Colonic mucosa (tissue), 4 donors: ENCODE data around the gene RAET1G. TPM values are rescaled to one million over a fixed set of nuclear protein-coding genes. Genes with fewer than 3 reads are reported as not detected.
"Not testable (repeated sequence)": the region's sequence is repeated elsewhere in the genome, so short reads cannot be mapped to it uniquely, and the experiment has no call there.

Source experiments
- DNase-seq: peaks from one replicate; pipeline ENCODE4 v3.0.0-alpha.2; 2020
- H3K27ac ChIP-seq: fragments of 200-600 bp; one replicate; pipeline ENCODE4 v1.8.0; 2021
- H3K27me3 ChIP-seq: fragments of 200-600 bp; one replicate; pipeline ENCODE4 v1.8.0; 2021
- H3K36me3 ChIP-seq: fragments of 200-600 bp; one replicate; pipeline ENCODE4 v1.8.0; 2021
- H3K4me1 ChIP-seq: fragments of 200-600 bp; one replicate; pipeline ENCODE4 v1.8.0; 2021; ENCODE audit warnings: mild to moderate bottlenecking
- H3K4me3 ChIP-seq: fragments of 200-600 bp; one replicate; pipeline ENCODE4 v1.8.0; 2021
- H3K9ac ChIP-seq, 2 donors: one replicate each; pipeline ENCODE4 v1.7.0; 2013; ENCODE audit warnings: control low read depth in 2 of 2, low read depth in 2 of 2, low read length in 2 of 2
- H3K9me3 ChIP-seq: fragments of 200-600 bp; one replicate; pipeline ENCODE4 v1.8.0; 2021
- intact Hi-C: fragments of 100-400 bp; cut with DNase I; formaldehyde crosslinking; loops from one replicate; pipeline ENCODE4 v1.14.1; 2022
- total RNA-seq, 2 donors: library from RNA; stranded (reverse); fragmentation: NEBNext Ultra II Directional in 1 of 2; extraction: Animal tissue kit (Norgen Biotek cat#: 25700) in 1 of 2; gene quantifications; one replicate each; pipeline ENCODE4 v1.2.1, GENCODE V29; 2021
- TF ChIP-seq, protein P1 (sequence below): fragments of 200-600 bp; IDR thresholded peaks from one replicate; pipeline ENCODE4 v1.8.0; 2022; ENCODE audit warnings: antibody characterized with exemption, mild to moderate bottlenecking
- donor health status: healthy.
- donor health status: DM: no; HTN: no; CAD: no.
- donor health status: DM: no; HTN: no; CAD: no.

Gene RAET1G, protein sequence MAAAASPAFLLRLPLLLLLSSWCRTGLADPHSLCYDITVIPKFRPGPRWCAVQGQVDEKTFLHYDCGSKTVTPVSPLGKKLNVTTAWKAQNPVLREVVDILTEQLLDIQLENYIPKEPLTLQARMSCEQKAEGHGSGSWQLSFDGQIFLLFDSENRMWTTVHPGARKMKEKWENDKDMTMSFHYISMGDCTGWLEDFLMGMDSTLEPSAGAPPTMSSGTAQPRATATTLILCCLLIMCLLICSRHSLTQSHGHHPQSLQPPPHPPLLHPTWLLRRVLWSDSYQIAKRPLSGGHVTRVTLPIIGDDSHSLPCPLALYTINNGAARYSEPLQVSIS
- total RNA-seq = under 1 TPM in 1 of 2 donors, not detected in 1; 0.27 TPM

DNA sequence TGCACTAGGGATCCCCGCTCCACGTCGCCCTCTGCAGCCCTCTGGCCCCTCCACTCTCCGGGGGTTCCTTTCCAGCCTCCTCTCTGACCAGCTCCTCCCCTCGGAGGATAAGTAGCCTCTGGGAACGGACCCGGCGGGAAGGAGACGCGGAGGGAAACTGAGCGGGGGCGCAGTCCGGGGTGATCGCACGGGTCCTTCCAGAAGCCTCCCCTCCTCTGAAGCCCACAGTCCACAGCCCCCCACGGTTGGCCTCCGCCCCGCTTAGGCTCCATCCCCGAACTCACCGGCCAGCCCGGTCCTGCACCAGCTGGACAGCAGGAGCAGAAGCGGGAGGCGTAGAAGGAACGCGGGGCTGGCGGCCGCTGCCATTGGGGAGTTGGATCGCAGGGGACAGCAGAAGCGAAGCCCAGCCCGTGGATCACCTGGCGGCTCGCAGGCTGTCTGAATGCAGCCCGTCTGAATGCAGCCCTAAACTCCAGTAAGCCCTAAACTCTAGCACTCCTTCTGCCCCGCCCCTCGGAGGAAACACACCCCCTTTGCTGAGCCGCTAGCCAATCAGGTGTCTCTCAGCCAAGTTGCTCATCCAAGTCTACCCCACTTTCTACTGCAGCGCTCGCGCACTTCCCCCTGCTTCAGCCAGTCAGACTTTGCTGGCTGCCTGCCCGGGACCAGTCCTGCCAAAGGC, at the start of gene RAET1G:
Gene RAET1G, minus strand, starts transcription at position 480 of the 685 bp plus-strand sequence. Its CDS starts 111 bp downstream, at position 369.
- Histone ChIP-seq H3K36me3 (no peaks in the 10 kb centered on the region), H3K9ac (peak within 1 kb of the TSS; percentile 14 to 60), H3K4me3 (peak within 1 kb of the TSS; percentile 50), H3K27ac (no peak within 1 kb of the TSS), H3K9me3 (no peaks in the 10 kb centered on the region), H3K4me1 (no peaks in the 10 kb centered on the region), H3K27me3 (peaks cover 4% of the 10 kb centered on the region)
- TF ChIP-seq, protein P1, sequence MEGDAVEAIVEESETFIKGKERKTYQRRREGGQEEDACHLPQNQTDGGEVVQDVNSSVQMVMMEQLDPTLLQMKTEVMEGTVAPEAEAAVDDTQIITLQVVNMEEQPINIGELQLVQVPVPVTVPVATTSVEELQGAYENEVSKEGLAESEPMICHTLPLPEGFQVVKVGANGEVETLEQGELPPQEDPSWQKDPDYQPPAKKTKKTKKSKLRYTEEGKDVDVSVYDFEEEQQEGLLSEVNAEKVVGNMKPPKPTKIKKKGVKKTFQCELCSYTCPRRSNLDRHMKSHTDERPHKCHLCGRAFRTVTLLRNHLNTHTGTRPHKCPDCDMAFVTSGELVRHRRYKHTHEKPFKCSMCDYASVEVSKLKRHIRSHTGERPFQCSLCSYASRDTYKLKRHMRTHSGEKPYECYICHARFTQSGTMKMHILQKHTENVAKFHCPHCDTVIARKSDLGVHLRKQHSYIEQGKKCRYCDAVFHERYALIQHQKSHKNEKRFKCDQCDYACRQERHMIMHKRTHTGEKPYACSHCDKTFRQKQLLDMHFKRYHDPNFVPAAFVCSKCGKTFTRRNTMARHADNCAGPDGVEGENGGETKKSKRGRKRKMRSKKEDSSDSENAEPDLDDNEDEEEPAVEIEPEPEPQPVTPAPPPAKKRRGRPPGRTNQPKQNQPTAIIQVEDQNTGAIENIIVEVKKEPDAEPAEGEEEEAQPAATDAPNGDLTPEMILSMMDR = no peak
- intact Hi-C loops = no loop called here
- peak; percentile 94 for DNase-seq

- Histone ChIP-seq H3K4me1 (no peaks in the 10 kb centered on the region), H3K9ac (no peak overlapping the region), H3K36me3 (no peaks in the 10 kb centered on the region), H3K27me3 (peaks cover 21% of the 10 kb centered on the region), H3K27ac (no peak overlapping the region), H3K4me3 (no peak overlapping the region), H3K9me3 (no peaks in the 10 kb centered on the region)
- intact Hi-C loops = no loop called here
- TF ChIP-seq, protein P1 = no peak
- no peak for DNase-seq
Observed at GRCh38 chr6:149969635-149970034, 46.7 kb upstream of the RAET1G start.

DNA sequence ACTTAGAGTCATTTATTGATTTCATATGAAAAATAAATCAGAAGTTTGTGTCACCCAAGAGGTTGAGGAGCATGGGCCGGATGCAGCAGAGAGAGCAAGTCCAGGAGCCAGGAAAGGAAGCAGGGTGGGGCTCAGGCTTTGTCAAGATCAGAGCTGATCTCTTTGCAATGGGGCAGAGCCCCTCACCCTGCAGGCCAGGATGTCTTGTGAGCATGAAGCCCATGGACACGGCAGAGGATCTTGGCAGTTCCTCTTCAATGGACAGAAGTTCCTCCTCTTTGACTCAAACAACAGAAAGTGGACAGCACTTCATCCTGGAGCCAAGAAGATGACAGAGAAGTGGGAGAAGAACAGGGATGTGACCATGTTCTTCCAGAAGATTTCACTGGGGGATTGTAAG, 46.0 kb upstream of the RAET1G start:
- peaks cover 28% of the 10 kb centered on the region for H3K27me3 ChIP-seq
- H3K36me3 ChIP-seq, H3K4me1 ChIP-seq, DNase-seq, intact Hi-C loops, H3K4me3 ChIP-seq, H3K27ac ChIP-seq, H3K9ac ChIP-seq, H3K9me3 ChIP-seq: not testable (repeated sequence)

GRCh38 chr6:149967999-149968398, 45.1 kb upstream of the RAET1G start:
- H3K27ac ChIP-seq, intact Hi-C loops, H3K4me1 ChIP-seq, H3K4me3 ChIP-seq, H3K9ac ChIP-seq, H3K9me3 ChIP-seq, H3K36me3 ChIP-seq, DNase-seq: not testable (repeated sequence)
- peaks cover 37% of the 10 kb centered on the region for H3K27me3 ChIP-seq

DNA sequence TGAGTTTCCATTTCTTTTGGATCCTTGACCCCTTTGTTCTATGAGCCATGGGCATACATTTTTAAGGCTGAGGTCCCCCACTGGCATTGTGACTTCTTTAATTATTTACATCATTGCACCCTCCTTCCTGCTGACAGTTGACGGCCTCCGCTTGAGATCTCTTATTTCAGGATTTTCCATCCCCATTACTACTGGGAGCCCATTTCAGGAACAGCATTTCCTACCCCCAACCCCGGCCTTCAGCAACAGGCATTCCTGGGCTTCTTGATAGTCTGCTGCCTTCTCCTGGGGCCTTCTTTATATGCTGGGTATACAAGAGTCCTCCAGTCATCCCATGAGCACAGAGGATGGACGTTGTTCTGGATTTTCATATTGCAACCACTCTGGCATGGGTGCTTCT, 44.7 kb upstream of the RAET1G start:
- Histone ChIP-seq H3K9me3 (no peaks in the 10 kb centered on the region), H3K4me1 (no peaks in the 10 kb centered on the region), H3K36me3 (no peaks in the 10 kb centered on the region), H3K9ac (no peak overlapping the region), H3K27ac (no peak overlapping the region), H3K27me3 (peaks cover 40% of the 10 kb centered on the region), H3K4me3 (no peak overlapping the region)
- DNase-seq = no peak
- intact Hi-C loops = no loop called here
- TF ChIP-seq, protein P1 = no peak

GRCh38 chr6:149966319-149966718, 43.4 kb upstream of the RAET1G start:
- H3K9me3 ChIP-seq, DNase-seq, H3K27ac ChIP-seq, H3K36me3 ChIP-seq, H3K4me3 ChIP-seq, H3K4me1 ChIP-seq, intact Hi-C loops, H3K9ac ChIP-seq: not testable (repeated sequence)
- peaks cover 44% of the 10 kb centered on the region for H3K27me3 ChIP-seq
